SK-N-SH (cell line): Measurements from ENCODE around the gene RNU6-9.

Experiments used
- EP300 ChIP-seq, 2 experiments: IDR thresholded peaks; 2 replicates each; pipeline versions ENCODE4 v1.4.0 to v1.6.1; 2012; ENCODE audit warnings: borderline replicate concordance in 1 of 2, low read depth in 1 of 2, low read length in 1 of 2
- EZH2phosphoT487 ChIP-seq: fragments of 200-600 bp; sonication (generic); IDR thresholded peaks from 2 replicates; pipeline ENCODE4 v1.6.1; 2017; ENCODE audit warnings: low read depth, mixed run types, mild to moderate bottlenecking, antibody characterized with exemption, moderate library complexity, borderline replicate concordance
- JUND ChIP-seq: IDR thresholded peaks from 2 replicates; pipeline ENCODE4 v1.4.0; 2012
- RAD21 ChIP-seq: IDR thresholded peaks from 2 replicates; pipeline ENCODE4 v1.6.1; 2012; ENCODE audit warnings: mild to moderate bottlenecking, low read length
- SIN3A ChIP-seq: IDR thresholded peaks from 2 replicates; pipeline ENCODE4 v1.6.1; 2012; ENCODE audit warnings: low read depth, mild to moderate bottlenecking, low read length, moderate library complexity, borderline replicate concordance
- ZBTB33 ChIP-seq: IDR thresholded peaks from 2 replicates; pipeline ENCODE4 v1.4.0; 2012; ENCODE audit warnings: low read depth, borderline replicate concordance
- TF ChIP-seq, protein P1 (sequence below): fragments of 200-600 bp; sonication (generic); IDR thresholded peaks from 2 replicates; pipeline ENCODE4 v1.6.1; 2017; ENCODE audit warnings: antibody characterized with exemption, mild to moderate bottlenecking, moderate library complexity

- TF ChIP-seq, protein P1, sequence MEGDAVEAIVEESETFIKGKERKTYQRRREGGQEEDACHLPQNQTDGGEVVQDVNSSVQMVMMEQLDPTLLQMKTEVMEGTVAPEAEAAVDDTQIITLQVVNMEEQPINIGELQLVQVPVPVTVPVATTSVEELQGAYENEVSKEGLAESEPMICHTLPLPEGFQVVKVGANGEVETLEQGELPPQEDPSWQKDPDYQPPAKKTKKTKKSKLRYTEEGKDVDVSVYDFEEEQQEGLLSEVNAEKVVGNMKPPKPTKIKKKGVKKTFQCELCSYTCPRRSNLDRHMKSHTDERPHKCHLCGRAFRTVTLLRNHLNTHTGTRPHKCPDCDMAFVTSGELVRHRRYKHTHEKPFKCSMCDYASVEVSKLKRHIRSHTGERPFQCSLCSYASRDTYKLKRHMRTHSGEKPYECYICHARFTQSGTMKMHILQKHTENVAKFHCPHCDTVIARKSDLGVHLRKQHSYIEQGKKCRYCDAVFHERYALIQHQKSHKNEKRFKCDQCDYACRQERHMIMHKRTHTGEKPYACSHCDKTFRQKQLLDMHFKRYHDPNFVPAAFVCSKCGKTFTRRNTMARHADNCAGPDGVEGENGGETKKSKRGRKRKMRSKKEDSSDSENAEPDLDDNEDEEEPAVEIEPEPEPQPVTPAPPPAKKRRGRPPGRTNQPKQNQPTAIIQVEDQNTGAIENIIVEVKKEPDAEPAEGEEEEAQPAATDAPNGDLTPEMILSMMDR = no peak
- TF ChIP-seq EZH2phosphoT487 (no peak), JUND (no peak), ZBTB33 (no peak), SIN3A (no peak), EP300 (IDR thresholded peaks at IDR 0.05; ENCODE audit: borderline replicate concordance in 1 of 2, low read depth in 1 of 2, low read length in 1 of 2) (no peak), RAD21 (no peak)
Observed at GRCh38 chr19:843836-844545, 49.3 kb upstream of the RNU6-9 start.
